Omental fat pad (tissue), 4 donors: ENCODE results near the gene SGMS1. TPM values are rescaled to one million over a fixed set of nuclear protein-coding genes. Genes with fewer than 3 reads are reported as not detected.

Experiments used
- ATAC-seq: fragments of 150-250 bp; one replicate; pipeline ENCODE4 v1.9.1; 2016; ENCODE audit warnings: mild to moderate bottlenecking, moderate library complexity; ENCODE audit not compliant: low FRiP score
- DNase-seq: peaks from one replicate; pipeline ENCODE4 v3.0.0-alpha.2; 2019; ENCODE audit warnings: low spot score
- total RNA-seq, 4 donors: library from RNA; depleted of rRNA; stranded (reverse); fragments of >200 nt; gene quantifications; one replicate each; pipeline ENCODE4 v1.1.0, GENCODE V29; 2016
- TF ChIP-seq, protein P1 (sequence below), 3 donors: fragments of 450-650 bp; IDR thresholded peaks; one replicate each; pipeline ENCODE4 v1.5.1; 2016 to 2017; ENCODE audit warnings: antibody characterized with exemption in 3 of 3, mild to moderate bottlenecking in 3 of 3, moderate library complexity in 2 of 3

The SGMS1 gene
- total RNA-seq, 4 donors from 2014 or later, result 82.5 to 136 (median 96.4) TPM

DNA sequence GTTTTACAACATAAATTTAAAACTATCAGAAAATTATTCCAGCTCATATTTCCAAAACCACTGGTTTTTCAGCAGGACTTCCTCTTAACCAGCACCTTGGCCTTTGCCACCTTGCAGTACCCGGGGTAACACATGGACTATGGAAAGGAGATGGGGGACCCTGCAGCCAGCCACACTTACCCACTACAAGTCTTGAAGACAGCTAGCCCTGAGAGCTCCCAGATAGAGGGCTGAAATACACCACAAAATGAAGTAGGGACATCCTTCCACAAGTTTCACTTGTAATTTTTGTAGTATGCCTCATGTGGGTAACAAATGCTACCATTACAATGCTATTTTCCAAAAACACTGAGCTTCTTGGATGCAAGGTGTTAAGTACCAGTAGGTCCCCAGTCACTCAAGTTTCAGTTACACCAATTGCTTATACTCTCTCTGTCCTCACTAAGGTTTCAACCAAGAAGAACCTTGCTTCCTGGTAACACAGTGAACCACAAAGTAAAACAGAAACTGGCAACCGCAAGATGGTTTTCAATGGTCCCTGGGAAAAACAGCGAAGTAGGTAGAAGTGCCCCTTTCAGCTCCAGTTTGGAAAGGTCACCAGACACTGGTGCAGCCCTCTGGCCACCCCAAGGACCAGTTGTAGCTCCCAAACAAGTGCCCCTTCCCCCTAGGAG, 110.9 kb downstream of the SGMS1 start:
- DNase-seq (no peak), ATAC-seq (no peak)
- TF ChIP-seq, protein P1, sequence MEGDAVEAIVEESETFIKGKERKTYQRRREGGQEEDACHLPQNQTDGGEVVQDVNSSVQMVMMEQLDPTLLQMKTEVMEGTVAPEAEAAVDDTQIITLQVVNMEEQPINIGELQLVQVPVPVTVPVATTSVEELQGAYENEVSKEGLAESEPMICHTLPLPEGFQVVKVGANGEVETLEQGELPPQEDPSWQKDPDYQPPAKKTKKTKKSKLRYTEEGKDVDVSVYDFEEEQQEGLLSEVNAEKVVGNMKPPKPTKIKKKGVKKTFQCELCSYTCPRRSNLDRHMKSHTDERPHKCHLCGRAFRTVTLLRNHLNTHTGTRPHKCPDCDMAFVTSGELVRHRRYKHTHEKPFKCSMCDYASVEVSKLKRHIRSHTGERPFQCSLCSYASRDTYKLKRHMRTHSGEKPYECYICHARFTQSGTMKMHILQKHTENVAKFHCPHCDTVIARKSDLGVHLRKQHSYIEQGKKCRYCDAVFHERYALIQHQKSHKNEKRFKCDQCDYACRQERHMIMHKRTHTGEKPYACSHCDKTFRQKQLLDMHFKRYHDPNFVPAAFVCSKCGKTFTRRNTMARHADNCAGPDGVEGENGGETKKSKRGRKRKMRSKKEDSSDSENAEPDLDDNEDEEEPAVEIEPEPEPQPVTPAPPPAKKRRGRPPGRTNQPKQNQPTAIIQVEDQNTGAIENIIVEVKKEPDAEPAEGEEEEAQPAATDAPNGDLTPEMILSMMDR (IDR thresholded peaks at IDR 0.05), result no peak

DNA sequence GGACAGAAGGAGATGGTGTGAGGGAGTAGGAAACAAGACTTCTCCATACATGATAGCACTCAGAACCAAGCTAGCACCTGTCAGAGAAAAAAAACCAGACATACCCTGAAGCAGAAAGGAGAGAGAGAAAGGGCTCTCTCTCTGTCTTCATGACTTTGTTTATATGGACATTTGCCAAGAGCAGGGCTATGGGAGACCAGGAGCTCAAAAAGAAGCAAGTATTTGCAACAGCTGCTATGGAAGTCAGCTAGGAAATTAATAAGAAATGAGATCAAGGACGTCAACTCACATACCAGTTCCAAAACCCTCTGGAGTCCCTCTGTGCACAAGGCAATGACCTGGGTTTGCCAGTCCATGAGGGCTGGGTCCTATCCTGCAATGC, 111.6 kb downstream of the SGMS1 start:
- ATAC-seq (no peak), DNase-seq (no peak)
- TF ChIP-seq, protein P1 (IDR thresholded peaks at IDR 0.05), result no peak

DNA sequence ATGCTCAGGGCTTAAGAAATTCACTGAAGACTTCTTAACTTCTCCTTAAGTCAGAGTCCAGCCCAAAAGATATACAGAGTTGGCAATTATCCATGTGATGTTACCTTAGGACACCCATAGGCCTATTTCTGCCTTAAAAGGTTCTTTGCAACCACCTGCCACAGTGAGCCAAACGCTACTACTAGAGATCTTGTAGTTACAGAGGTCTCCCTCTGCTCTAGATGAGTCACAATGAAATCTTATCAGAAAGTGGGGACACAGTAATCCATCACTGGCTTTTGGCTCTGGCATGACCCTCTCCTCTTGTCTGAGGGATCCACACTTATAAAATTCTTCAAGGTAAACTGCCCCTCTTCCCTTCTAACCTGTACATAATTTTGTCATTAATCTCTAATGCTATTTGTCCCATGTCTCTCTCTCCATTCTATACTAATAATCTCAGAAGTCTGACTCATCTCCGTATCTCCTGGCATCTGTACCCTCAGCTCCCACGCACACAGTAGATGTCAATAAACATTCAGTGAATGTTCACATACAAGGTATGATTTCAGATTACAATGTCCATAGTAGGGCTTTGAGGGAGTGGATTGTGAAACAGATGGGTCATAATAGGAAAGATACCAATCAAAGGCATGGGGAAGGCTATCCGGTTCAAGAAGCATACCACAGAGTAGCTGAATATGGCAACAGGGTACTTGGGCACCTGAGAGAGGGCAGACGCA, 112.1 kb downstream of the SGMS1 start:
- DNase-seq, result no peak
- no peak for ATAC-seq
- TF ChIP-seq, protein P1 (IDR thresholded peaks at IDR 0.05), result no peak

DNA sequence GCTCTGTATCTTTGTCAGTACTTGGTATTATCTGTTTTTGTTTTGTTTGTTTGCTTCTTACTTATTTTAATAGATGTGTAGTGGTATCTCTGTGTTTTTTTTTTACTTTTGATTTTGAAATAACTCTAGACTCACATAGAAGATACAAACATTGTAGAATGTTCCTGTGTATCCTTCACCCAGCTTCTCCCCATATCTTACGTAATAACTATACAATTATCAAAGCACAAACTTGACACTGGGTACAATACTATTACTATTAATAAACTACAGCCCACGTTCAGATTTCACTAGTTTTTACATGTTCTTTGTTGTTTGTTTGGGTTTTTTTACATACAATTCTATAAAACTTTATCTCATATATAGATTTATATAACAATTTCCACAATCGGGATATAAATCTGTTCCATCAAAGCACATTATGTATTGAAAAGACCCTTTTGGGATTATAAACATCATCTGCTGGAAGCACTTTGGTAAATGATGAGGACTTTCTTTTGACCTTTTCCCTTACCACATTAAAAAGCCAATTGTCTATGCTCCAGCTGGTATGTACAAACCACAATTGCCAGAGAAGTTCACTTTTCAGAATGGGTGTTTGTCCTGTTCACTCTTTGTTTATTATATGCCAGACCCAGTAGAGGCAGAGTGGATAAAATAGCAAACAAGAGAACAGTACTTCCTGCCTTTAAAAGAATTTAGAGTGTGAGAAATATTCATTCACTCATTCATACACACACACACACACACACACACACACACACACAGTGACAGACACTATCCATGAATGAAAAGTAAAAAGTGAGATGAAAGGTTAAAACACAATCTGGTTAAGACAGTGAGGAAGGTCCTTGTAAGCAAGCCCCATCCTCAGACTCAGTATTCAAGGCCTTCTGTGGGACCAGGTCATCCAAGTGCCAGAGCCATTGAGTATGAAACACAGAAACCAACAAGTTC, 113.0 kb downstream of the SGMS1 start:
- DNase-seq (no peak), ATAC-seq (no peak)
- TF ChIP-seq, protein P1 (IDR thresholded peaks at IDR 0.05), result no peak

DNA sequence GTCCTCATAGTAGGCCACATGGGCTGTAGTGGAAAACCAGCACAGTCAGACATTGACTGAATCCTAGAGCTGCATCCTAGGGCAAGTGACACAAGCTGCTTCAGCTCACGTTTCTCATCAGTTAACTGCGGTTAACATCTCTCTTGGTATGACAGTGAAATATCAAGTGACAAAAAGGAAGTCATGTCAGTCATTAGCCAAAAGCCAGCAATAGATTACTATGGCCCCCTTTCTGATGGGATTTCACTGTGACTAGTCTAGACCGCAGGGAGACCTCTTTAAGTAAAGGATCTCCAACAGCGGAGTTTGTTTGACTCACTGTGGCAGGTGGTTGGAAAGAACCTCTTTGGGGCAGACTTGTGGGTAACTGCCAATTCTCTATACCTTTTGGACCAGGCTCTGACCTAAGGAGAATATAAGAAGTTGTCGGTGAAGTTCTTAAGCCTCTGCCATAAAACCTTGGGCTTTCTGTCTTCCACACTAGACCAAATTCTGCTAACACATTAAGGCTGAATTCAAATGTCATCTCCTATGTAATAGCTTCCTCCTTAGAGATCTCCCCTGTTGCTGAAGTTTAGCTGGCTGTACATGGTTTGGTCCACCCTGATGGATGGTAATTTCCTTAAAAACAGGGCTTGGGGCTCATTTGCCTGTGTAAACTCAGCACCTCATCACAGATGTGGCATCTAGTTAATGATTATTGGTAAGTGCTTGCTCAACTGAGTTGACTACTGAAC, 115.3 kb downstream of the SGMS1 start:
- ATAC-seq (no peak), DNase-seq (no peak)
- TF ChIP-seq, protein P1 (IDR thresholded peaks at IDR 0.05), result no peak

DNA sequence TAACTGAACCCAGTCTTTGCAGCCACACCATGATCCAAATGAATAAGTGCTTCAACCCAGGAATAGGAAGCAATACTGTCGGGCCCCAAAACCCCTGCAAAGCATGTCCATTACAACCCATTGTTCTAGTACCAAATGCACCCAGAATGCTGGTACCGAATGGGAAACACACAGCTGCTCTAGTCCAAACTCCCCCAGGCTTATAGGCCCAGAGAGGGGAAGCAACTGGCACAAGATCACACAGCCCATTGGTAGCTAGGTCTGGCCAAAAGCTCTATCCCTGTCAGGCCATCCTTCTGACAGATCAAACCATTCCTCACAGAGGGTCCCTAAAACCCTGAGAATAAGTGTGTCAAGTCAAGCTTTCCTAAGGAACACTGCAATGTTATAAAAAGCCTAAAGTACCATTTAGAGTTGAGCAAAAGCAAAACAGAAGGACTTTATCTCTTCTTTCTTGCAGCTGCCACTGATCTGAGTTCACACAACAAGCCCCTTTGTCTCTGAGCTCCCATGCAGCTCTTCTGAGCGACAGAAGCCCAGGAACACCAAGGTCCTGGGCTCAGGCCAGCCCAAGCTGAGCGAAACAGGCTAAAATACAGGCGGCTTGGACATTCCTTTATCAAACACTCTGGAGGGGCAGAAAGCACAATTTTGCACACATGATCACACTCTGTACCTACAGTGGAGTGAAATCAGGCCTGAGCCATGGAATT, 116.7 kb downstream of the SGMS1 start:
- DNase-seq, result no peak
- TF ChIP-seq, protein P1 (IDR thresholded peaks at IDR 0.05), result no peak
- peak; percentile 12 for ATAC-seq
